ENCODE measurements around the gene FNIP2. TPM values are rescaled to one million over a fixed set of nuclear protein-coding genes. Genes with fewer than 3 reads are reported as not detected.

The FNIP2 gene
- total RNA-seq, 1 donor from 2014 or later = 25.3 TPM

DNA sequence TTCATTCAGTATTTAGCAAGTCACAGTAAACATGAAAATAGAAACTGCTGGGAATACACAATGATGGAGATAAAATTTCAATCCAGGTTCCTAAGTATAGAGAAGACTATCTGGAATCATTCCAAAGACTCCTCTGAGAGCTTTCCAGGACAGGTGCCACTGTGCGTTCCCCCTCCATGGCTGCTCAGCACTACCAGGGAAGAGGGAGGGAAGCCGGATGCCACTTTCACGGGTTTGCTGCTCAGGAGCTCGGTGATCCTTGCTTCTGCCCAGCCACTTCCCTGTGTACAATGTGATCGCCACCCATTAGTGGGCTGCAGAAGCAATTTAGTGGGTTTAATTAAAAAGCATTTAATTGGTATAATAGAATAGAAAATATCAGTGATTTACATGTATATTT is 94.5 kb downstream of the FNIP2 start:
- Histone ChIP-seq H3K27ac (no peak overlapping the region), H3K27me3 (no peaks in the 10 kb centered on the region), H3K9me3 (no peaks in the 10 kb centered on the region), H3K4me3 (no peak overlapping the region), H3K4me1 (no peaks in the 10 kb centered on the region), H3K36me3 (peaks cover 0 to 20% of the 10 kb centered on the region in 2 donors)
- TF ChIP-seq POLR2AphosphoS5 (IDR thresholded peaks at IDR 0.05; ENCODE audit: insufficient read depth in 1 of 2, low read depth in 1 of 2) (no peak), POLR2A (IDR thresholded peaks at IDR 0.05) (no peak)
- TF ChIP-seq, protein P1, sequence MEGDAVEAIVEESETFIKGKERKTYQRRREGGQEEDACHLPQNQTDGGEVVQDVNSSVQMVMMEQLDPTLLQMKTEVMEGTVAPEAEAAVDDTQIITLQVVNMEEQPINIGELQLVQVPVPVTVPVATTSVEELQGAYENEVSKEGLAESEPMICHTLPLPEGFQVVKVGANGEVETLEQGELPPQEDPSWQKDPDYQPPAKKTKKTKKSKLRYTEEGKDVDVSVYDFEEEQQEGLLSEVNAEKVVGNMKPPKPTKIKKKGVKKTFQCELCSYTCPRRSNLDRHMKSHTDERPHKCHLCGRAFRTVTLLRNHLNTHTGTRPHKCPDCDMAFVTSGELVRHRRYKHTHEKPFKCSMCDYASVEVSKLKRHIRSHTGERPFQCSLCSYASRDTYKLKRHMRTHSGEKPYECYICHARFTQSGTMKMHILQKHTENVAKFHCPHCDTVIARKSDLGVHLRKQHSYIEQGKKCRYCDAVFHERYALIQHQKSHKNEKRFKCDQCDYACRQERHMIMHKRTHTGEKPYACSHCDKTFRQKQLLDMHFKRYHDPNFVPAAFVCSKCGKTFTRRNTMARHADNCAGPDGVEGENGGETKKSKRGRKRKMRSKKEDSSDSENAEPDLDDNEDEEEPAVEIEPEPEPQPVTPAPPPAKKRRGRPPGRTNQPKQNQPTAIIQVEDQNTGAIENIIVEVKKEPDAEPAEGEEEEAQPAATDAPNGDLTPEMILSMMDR (IDR thresholded peaks at IDR 0.05) = no peak
- no peak for DNase-seq (ENCODE audit: extremely low spot score in 2 of 2)
- intact Hi-C loops (cut with DNase I) = no loop called here

DNA sequence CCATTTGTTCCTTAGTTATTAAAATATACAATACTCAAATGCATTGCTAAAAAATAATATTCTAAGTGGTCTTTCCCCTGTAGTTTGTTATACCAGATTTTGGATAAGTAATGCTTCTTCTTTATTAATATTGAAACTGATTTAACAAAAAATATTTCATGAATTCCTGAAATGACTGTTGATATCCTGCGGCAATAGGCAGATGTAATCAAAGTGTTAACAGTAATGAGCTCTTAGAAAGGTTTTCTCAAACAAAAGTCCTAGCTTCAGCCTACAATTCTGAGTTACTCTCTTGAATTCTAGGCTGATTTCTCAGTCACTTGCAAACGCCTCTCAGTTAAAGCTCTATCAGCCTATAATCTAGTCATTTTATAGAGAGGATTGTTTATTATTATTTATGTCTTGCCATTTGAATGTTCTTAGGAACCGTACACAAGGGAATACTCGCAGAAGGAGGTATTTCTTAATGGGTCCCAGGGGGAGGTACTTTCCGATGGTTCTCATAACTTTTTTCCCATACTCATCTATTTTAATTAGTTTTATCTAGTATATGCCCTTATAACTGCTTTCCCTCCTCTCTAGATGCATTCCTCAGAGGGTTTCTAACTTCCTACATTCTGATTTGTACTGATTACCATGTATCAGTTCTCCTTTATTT is 96.8 kb downstream of the FNIP2 start:
- no peak for DNase-seq (ENCODE audit: extremely low spot score in 2 of 2)
- intact Hi-C loops (cut with DNase I) = no loop called here

DNA sequence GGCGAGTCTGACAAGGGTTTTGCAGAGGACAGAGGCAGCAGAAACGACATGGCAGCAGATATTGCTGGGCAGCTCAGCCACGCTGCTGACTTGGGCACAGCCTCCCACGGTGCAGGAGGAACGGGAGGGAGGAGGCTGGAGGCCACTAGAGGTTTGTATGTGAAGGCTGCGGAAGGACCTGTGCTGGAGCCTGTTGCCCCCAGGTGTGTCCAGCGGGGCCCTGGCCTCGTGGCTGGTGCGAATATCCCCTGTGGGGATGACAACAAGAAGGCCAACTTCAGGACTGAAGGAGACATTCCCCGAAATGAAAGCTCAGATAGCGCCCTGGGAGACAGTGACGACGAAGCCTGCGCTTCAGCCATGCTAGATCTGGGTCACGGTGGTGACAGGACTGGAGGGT is 100.2 kb downstream of the FNIP2 start:
- no peak for DNase-seq (ENCODE audit: extremely low spot score in 2 of 2)
- Histone ChIP-seq H3K4me3 (no peak overlapping the region), H3K9me3 (no peaks in the 10 kb centered on the region), H3K36me3 (peaks cover 0 to 6% of the 10 kb centered on the region in 2 donors), H3K4me1 (peaks cover 9% of the 10 kb centered on the region), H3K27ac (no peak overlapping the region), H3K27me3 (no peaks in the 10 kb centered on the region)
- intact Hi-C loops (cut with DNase I) = no loop called here
- TF ChIP-seq POLR2AphosphoS5 (IDR thresholded peaks at IDR 0.05; ENCODE audit: insufficient read depth in 1 of 2, low read depth in 1 of 2) = no peak
- TF ChIP-seq, protein P1 (IDR thresholded peaks at IDR 0.05) = no peak
- no peak for TF ChIP-seq POLR2A (IDR thresholded peaks at IDR 0.05)

More for the DNA sequence above, 96.8 kb downstream of the FNIP2 start:
- H3K4me1 ChIP-seq = peaks cover 2% of the 10 kb centered on the region
- no peaks in the 10 kb centered on the region for H3K9me3 ChIP-seq
- TF ChIP-seq POLR2A (IDR thresholded peaks at IDR 0.05) (no peak), POLR2AphosphoS5 (IDR thresholded peaks at IDR 0.05; ENCODE audit: insufficient read depth in 1 of 2, low read depth in 1 of 2) (no peak)
- TF ChIP-seq, protein P1 (IDR thresholded peaks at IDR 0.05) = no peak
- H3K27me3 ChIP-seq = no peaks in the 10 kb centered on the region
- no peak overlapping the region for H3K4me3 ChIP-seq
- H3K36me3 ChIP-seq = peaks cover 0 to 26% of the 10 kb centered on the region in 2 donors
- H3K27ac ChIP-seq = no peak overlapping the region

DNA sequence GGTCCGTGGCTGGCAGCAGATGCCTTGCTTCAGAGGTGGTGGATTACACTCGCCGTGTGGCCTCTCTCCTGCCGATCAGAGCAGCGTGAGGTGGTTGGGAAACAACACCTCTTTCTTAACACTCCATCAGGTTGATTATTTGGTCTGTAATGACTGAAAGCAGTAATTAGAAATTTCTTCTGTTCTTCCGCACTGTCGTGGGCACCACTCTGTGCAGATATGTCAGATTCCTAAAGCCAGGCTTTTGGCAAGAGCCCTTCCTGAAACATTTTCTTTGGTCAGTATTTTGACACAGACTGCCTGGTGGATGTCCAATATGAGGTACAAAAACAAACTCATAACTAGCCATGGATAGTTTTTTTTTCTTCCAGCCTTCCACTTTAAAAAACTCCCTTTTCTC is 100.9 kb downstream of the FNIP2 start:
- H3K4me1 ChIP-seq = peaks cover 9% of the 10 kb centered on the region
- no peaks in the 10 kb centered on the region for H3K27me3 ChIP-seq
- H3K4me3 ChIP-seq = no peak overlapping the region
- H3K27ac ChIP-seq = no peak overlapping the region
- no peak for TF ChIP-seq POLR2A (IDR thresholded peaks at IDR 0.05)
- TF ChIP-seq, protein P1 (IDR thresholded peaks at IDR 0.05) = no peak
- no peak for TF ChIP-seq POLR2AphosphoS5 (IDR thresholded peaks at IDR 0.05; ENCODE audit: insufficient read depth in 1 of 2, low read depth in 1 of 2)
- no peak for DNase-seq (ENCODE audit: extremely low spot score in 2 of 2)
- intact Hi-C loops (cut with DNase I) = no loop called here
- peaks cover 0 to 6% of the 10 kb centered on the region in 2 donors for H3K36me3 ChIP-seq
- no peaks in the 10 kb centered on the region for H3K9me3 ChIP-seq

DNA sequence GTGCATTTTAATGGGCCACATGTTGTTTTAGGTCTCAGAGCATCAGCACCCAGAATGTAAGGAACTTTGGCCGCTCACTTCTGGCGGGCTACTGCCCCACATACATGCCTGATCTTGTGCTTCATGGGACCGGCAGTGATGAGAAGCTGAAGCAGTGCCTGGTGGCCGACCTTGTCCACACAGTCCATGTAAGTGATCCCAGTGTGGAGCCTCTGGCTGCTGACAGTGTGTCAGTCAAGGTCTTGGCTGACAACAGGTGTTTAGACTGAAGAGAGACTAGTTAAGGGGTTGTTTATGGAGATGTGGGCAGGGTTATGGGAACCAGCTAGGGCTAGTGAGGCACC is 101.4 kb downstream of the FNIP2 start:
- Histone ChIP-seq H3K4me1 (peaks cover 9% of the 10 kb centered on the region), H3K27ac (no peak overlapping the region), H3K27me3 (no peaks in the 10 kb centered on the region), H3K9me3 (no peaks in the 10 kb centered on the region), H3K36me3 (peaks cover 0 to 6% of the 10 kb centered on the region in 2 donors), H3K4me3 (no peak overlapping the region)
- no peak for DNase-seq (ENCODE audit: extremely low spot score in 2 of 2)
- intact Hi-C loops (cut with DNase I) = no loop called here
- TF ChIP-seq POLR2AphosphoS5 (IDR thresholded peaks at IDR 0.05; ENCODE audit: insufficient read depth in 1 of 2, low read depth in 1 of 2) (no peak), POLR2A (IDR thresholded peaks at IDR 0.05) (no peak)
- TF ChIP-seq, protein P1 (IDR thresholded peaks at IDR 0.05) = no peak

Data from vagina (tissue), 2 donors.